K562 (cell line): ENCODE data around the gene FFAR4. TPM values are rescaled to one million over a fixed set of nuclear protein-coding genes. Genes with fewer than 3 reads are reported as not detected.

Source experiments
- ATAC-seq: fragments of 200-7000 bp; cut with Tn5 transposase; 3 replicates; pipeline ENCODE4 v1.9.1; 2020; ENCODE audit warnings: moderate library complexity
- BruUV-seq: library from RNA; stranded (reverse); fragments of 400-500 nt; replicated peaks from 2 replicates; lab custom pipeline; 2021; lab: Mats Ljungman, UMichigan
- CTCF ChIA-PET: fragments of 300-600 bp; formaldehyde crosslinking; extraction: SDS; loops from one replicate; lab custom pipeline; 2021; ENCODE audit warnings: low intra/inter-chr PET ratio; lab: Yijun Ruan, JAX
- POLR2A ChIA-PET: fragments of 300-600, 350-650 bp; sonication (Branson Sonifier 250); formaldehyde crosslinking; extraction: SDS; loops from one replicate; lab custom pipeline; 2021; ENCODE audit warnings: antibody characterized with exemption, inconsistent platforms; lab: Yijun Ruan, JAX
- DNase-seq, 4 experiments: peaks; one replicate each; pipeline versions ENCODE4 v3.0.0 to v3.0.0-alpha.2; 2011 to 2018; ENCODE audit warnings: low spot score in 3 of 4, mixed read lengths in 3 of 4; ENCODE audit errors: extremely low read depth in 1 of 4
- FAIRE-seq: peaks from 2 replicates; lab custom pipeline; 2011; peaks lifted over from hg19 to GRCh38; lab: Jason Lieb, UNC
- H2AFZ ChIP-seq: 2 replicates; pipeline ENCODE4 v1.6.0; 2011; ENCODE audit warnings: low read depth, low read length, control low read depth, inconsistent platforms
- H3K27ac ChIP-seq: fragments of 200-600 bp; 3 replicates; pipeline ENCODE4 v1.8.0; 2011; ENCODE audit warnings: low read depth, mild to moderate bottlenecking, control low read depth, inconsistent platforms, low read length, moderate library complexity, mixed read lengths; ENCODE audit errors: extremely low read depth
- H3K27me3 ChIP-seq, 2 experiments: fragments of 300-600 bp in 1 of 2; 2 replicates in 1 of 2; 3 replicates in 1 of 2; pipeline versions ENCODE4 v1.6.0 to v1.8.0; 2011; ENCODE audit warnings: inconsistent platforms in 2 of 2, low read length in 2 of 2, mild to moderate bottlenecking in 1 of 2, mixed read lengths in 1 of 2, moderate library complexity in 1 of 2; ENCODE audit not compliant: control insufficient read depth in 2 of 2, insufficient read depth in 2 of 2
- H3K36me3 ChIP-seq: fragments of 300-600 bp; 3 replicates; pipeline ENCODE4 v1.8.0; 2011; ENCODE audit warnings: mild to moderate bottlenecking, low read length, inconsistent platforms; ENCODE audit not compliant: control insufficient read depth, insufficient read depth
- H3K4me1 ChIP-seq, 2 experiments: fragments of 200-600 bp in 1 of 2; replicated peaks in 1 of 2; 2 replicates in 1 of 2; 3 replicates in 1 of 2; pipeline versions ENCODE4 v1.5.1 to v1.8.0; 2011; ENCODE audit warnings: inconsistent platforms in 2 of 2, low read length in 2 of 2, mild to moderate bottlenecking in 1 of 2, mixed read lengths in 1 of 2, moderate library complexity in 1 of 2; ENCODE audit not compliant: control insufficient read depth in 2 of 2, insufficient read depth in 2 of 2
- H3K4me2 ChIP-seq: 2 replicates; pipeline ENCODE4 v1.6.1; 2011; ENCODE audit warnings: low read length, control low read depth, inconsistent platforms, mixed read lengths; ENCODE audit not compliant: insufficient read depth
- H3K4me3 ChIP-seq: fragments of 200-600 bp; sonication (generic), shearing (Covaris generic); 2 replicates; pipeline ENCODE4 v1.5.1; 2016; ENCODE audit warnings: control low read depth, inconsistent platforms
- H3K79me2 ChIP-seq: fragments of 200-600 bp; 3 replicates; pipeline ENCODE4 v1.8.0; 2011; ENCODE audit warnings: low read length, inconsistent platforms; ENCODE audit not compliant: control insufficient read depth, insufficient read depth
- H3K9ac ChIP-seq, 2 experiments: 2 replicates each; pipeline versions ENCODE4 v1.6.0 to v1.6.1; 2011; ENCODE audit warnings: low read depth in 2 of 2, low read length in 2 of 2, control low read depth in 1 of 2, inconsistent platforms in 1 of 2, mild to moderate bottlenecking in 1 of 2, mixed read lengths in 1 of 2; ENCODE audit not compliant: insufficient read depth in 1 of 2
- H3K9me1 ChIP-seq: one replicate; pipeline ENCODE4 v1.6.0; 2011; ENCODE audit warnings: inconsistent platforms, mild to moderate bottlenecking, low read length, moderate library complexity; ENCODE audit not compliant: control insufficient read depth, insufficient read depth
- H3K9me3 ChIP-seq: replicated peaks from 2 replicates; pipeline ENCODE4 v1.5.1; 2011; ENCODE audit warnings: low read depth, low read length, inconsistent platforms; ENCODE audit not compliant: control insufficient read depth, insufficient read depth
- H4K20me1 ChIP-seq: replicated peaks from 2 replicates; pipeline ENCODE4 v1.6.1; 2011; ENCODE audit warnings: low read length, inconsistent platforms, mixed read lengths; ENCODE audit not compliant: control insufficient read depth, insufficient read depth
- BCOR ChIP-seq: fragments of 450-650 bp; IDR thresholded peaks from 2 replicates; pipeline ENCODE4 v1.6.1; 2016
- FOXJ3 ChIP-seq: sonication (generic); formaldehyde crosslinking; IDR thresholded peaks from 2 replicates; pipeline ENCODE4 v1.4.0; 2020; ENCODE audit warnings: mild to moderate bottlenecking, missing genetic modification reagents
- FUS ChIP-seq: fragments of 200-400 bp; formaldehyde crosslinking; optimal IDR thresholded peaks from 2 replicates; pipeline ENCODE3; 2017; ENCODE audit warnings: low read depth, low read length
- MBD2 ChIP-seq: sonication (generic); IDR thresholded peaks from 2 replicates; pipeline ENCODE4 v1.6.1; 2016; ENCODE audit warnings: low read depth, borderline replicate concordance
- POLR3A ChIP-seq: IDR thresholded peaks from 2 replicates; pipeline ENCODE4 v1.6.1; 2011; ENCODE audit warnings: borderline replicate concordance, mild to moderate bottlenecking, moderate library complexity; ENCODE audit not compliant: insufficient read length, insufficient read depth; ENCODE audit errors: extremely low read depth
- RFX1 ChIP-seq: fragments of 450-650 bp; IDR thresholded peaks from 2 replicates; pipeline ENCODE4 v1.6.1; 2016; ENCODE audit warnings: mild to moderate bottlenecking, moderate library complexity
- TARDBP ChIP-seq: fragments of 450-650 bp; IDR thresholded peaks from 2 replicates; pipeline ENCODE4 v1.6.1; 2016
- TRIM24 ChIP-seq, 2 experiments: fragments of 450-650 bp; IDR thresholded peaks; 2 replicates each; pipeline ENCODE4 v1.6.1; 2016
- ZC3H8 ChIP-seq: fragments of 450-650 bp; IDR thresholded peaks from 2 replicates; pipeline ENCODE4 v1.6.1; 2017
- ZNF134 ChIP-seq: fragments of 250-450 bp; sonication (Bioruptor Pico); conservative IDR thresholded peaks from 2 replicates; pipeline ENCODE4 v1.4.0; 2020
- ZNF174 ChIP-seq: fragments of 250-450 bp; sonication (Bioruptor Pico); IDR thresholded peaks from 2 replicates; pipeline ENCODE4 v1.4.0; 2020; ENCODE audit warnings: mild to moderate bottlenecking
- ZNF3 ChIP-seq: fragments of 250-450 bp; sonication (Bioruptor Pico); IDR thresholded peaks from 2 replicates; pipeline ENCODE4 v1.5.0; 2021; ENCODE audit warnings: mild to moderate bottlenecking, moderate library complexity
- ZNF316 ChIP-seq: fragments of 450-650 bp; IDR thresholded peaks from 2 replicates; pipeline ENCODE4 v1.6.1; 2016
- WGBS: fragments of 100-300 bp; shearing (Covaris generic); methylation state at CpG from one replicate; pipeline ENCODE4 v1.1.6; 2016; ENCODE audit warnings: low coverage, mixed read lengths; ENCODE audit not compliant: insufficient coverage; ENCODE audit errors: missing lambda C conversion rate; 5-methylcytosine and 5-hydroxymethylcytosine counted together
- in situ Hi-C: fragments of 300-500 bp; cut with MboI; formaldehyde crosslinking; loops from 4 replicates; pipeline ENCODE4 v1.15.0; 2018; ENCODE audit warnings: inconsistent platforms, mixed read lengths
- intact Hi-C: fragments of 100-400 bp; cut with micrococcal nuclease; formaldehyde crosslinking; loops from 2 replicates; pipeline ENCODE4 v1.14.2; 2022
- polyA plus RNA-seq, 8 experiments: library from polyadenylated mRNA; depleted of rRNA in 4 of 8; stranded (reverse) in 5 of 8; unstranded in 3 of 8; fragments of >200 nt; fragmentation: Nextera tagmentation in 2 of 8; fragmentation: Illumina TruSeq in 1 of 8; extraction: Ambion mirVana in 2 of 8; extraction: Trizol in 1 of 8; gene quantifications; 2 replicates each; pipeline versions ENCODE4 v1.2.1 to v1.2.3, GENCODE V29; 2011 to 2014; ENCODE audit warnings: inconsistent platforms in 1 of 8, missing spikeins in 1 of 8
- total RNA-seq, 7 experiments: library from RNA; depleted of rRNA in 6 of 7; stranded (reverse); fragments of >200 nt in 6 of 7; fragmentation: Illumina TruSeq in 2 of 7; extraction: Trizol in 2 of 7; gene quantifications; 2 replicates each; pipeline versions ENCODE4 v1.2.1 to v1.2.3, GENCODE V29; 2011 to 2021; ENCODE audit warnings: low replicate concordance in 1 of 7
- TF ChIP-seq, protein P1 (sequence below): fragments of 250-450 bp; sonication (Bioruptor Pico); IDR thresholded peaks from 2 replicates; pipeline ENCODE4 v1.5.0; 2021
- TF ChIP-seq, protein P2 (sequence below): fragments of 200-800 bp; sonication (Bioruptor generic); IDR thresholded peaks from 2 replicates; pipeline ENCODE4 v1.6.1; 2017; ENCODE audit warnings: missing genetic modification characterization, missing compliant biosample characterization

FFAR4 gene
- total and polyA plus RNA-seq, 9 of the 15 experiments (the other 6 are each of a cell fraction or from before 2014, with no cell fraction given), result not detected

DNA sequence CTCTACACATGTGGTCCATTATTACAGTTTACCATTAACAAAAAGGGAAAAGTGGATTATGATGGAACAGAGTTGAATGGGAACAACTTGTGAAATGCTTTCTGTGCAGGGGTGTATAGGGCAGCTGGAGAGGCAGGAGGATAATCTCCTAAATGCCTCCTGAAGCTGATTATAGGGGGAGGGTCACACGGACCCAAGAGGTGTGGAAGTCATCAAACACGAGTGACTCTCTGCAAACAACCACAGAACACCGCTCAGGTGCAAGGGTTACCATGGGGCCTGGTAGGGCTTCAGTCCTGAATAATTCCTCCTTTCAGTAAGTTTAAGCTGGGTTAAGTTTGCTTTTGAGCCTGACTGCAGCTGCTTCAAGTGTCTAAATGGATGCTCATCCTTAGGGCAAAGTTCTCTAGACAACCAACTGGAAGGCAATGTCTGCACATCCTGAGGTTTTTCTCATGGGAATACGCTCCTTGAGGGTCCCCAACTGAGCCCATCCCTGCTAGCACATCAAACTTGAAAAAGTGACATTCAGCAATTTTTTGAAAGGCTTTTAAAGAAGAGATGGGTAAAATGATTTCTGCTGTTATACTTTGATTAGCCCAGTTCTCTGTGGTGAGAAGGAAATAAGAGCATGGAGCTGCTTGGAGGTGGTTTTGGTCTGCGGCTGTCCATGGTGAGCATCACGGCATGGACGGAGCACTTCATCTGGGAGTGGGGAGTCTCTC lies 47.8 kb downstream of the FFAR4 start:
- H3K27ac ChIP-seq, result no peak overlapping the region
- intact Hi-C loops, result no loop called here
- FAIRE-seq (no peak), ATAC-seq (no peak), DNase-seq (no peak)
- H4K20me1 ChIP-seq, result no peaks in the 10 kb centered on the region
- no peaks in the 10 kb centered on the region for H3K9me3 ChIP-seq
- no peaks in the 10 kb centered on the region for H3K4me1 ChIP-seq
- CTCF ChIA-PET, result no interaction called here
- H2AFZ ChIP-seq, result no peak overlapping the region
- TF ChIP-seq RFX1, result no peak
- TF ChIP-seq ZNF316, result peak; percentile 36; the same call in 1 of the 2 replicates
- H3K27me3 ChIP-seq, result peaks cover 4 to 14% of the 10 kb centered on the region in 2 experiments; a peak in 3 of 5 replicates
- 7% methylated on average over 5 of the region's 7 CpGs for WGBS
- H3K79me2 ChIP-seq, result no peaks in the 10 kb centered on the region
- no peak overlapping the region for H3K9ac ChIP-seq
- no peaks in the 10 kb centered on the region for H3K9me1 ChIP-seq
- in situ Hi-C loops, result no loop called here
- no TSS peak for BruUV-seq
- H3K4me3 ChIP-seq, result no peak overlapping the region
- no peaks in the 10 kb centered on the region for H3K36me3 ChIP-seq
- no peak overlapping the region for H3K4me2 ChIP-seq
- POLR2A ChIA-PET, result no interaction called here

DNA sequence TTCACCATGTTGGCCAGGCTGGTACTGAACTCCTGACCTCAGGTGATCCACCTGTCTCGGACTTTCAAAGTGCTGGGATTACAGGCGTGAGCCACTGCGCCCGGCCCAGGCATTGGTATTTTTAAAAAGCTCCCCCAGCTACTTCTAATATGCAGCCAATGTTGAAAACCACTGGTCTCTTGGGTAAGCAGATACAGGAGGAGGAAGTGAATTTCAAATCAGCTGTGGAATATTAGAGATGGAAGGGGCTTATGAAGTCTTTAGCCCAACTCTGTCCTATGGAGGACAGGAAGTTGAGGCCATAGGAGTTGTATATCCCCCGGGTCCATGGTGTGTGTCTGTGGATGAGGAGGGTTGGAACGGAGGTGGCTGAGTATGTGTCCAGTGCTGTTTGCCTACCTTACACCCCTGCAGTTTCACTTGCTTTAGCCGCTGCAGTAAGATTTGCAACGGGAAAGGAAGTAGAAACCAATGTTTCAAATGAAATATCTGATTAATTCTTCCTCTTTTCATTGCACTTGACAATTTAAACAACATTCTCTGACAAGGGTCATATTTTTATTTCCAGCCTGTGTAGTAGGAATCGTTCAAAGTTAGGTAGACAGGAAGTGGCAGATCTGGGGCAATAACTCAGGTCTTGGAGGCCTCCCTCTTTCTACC lies 49.2 kb downstream of the FFAR4 start:
- Histone ChIP-seq H2AFZ (no peak overlapping the region), H3K27me3 (peaks cover 2 to 9% of the 10 kb centered on the region in 2 experiments; a peak in 3 of 5 replicates), H3K9ac (no peak overlapping the region), H3K4me1 (no peaks in the 10 kb centered on the region), H3K27ac (no peak overlapping the region), H3K4me3 (no peak overlapping the region), H3K9me3 (no peaks in the 10 kb centered on the region), H4K20me1 (no peaks in the 10 kb centered on the region), H3K79me2 (no peaks in the 10 kb centered on the region), H3K4me2 (no peak overlapping the region), H3K36me3 (no peaks in the 10 kb centered on the region), H3K9me1 (no peaks in the 10 kb centered on the region)
- WGBS, result 3% methylated on average over 9 of the region's 9 CpGs
- ATAC-seq (no peak), DNase-seq (no peak), FAIRE-seq (no peak)
- intact Hi-C loops (no loop called here), in situ Hi-C loops (no loop called here)
- BruUV-seq, result no TSS peak
- ChIA-PET POLR2A (interaction anchor here (0.6 kb wide), 1 partner anchor 597 kb away, joined by 3 read pairs; no protein-coding TSS in a partner anchor), CTCF (no interaction called here)
- TF ChIP-seq ZNF174 (CRISPR knock-in tag) (no peak), ZC3H8 (no peak), BCOR (no peak), FUS (no peak), TARDBP (no peak), FOXJ3 (CRISPR knock-in tag) (no peak), MBD2 (no peak), POLR3A (no peak), ZNF134 (CRISPR knock-in tag) (no peak), ZNF3 (CRISPR knock-in tag) (no peak), TRIM24 (IDR thresholded peaks at IDR 0.05) (no peak)
- TF ChIP-seq, protein P1, sequence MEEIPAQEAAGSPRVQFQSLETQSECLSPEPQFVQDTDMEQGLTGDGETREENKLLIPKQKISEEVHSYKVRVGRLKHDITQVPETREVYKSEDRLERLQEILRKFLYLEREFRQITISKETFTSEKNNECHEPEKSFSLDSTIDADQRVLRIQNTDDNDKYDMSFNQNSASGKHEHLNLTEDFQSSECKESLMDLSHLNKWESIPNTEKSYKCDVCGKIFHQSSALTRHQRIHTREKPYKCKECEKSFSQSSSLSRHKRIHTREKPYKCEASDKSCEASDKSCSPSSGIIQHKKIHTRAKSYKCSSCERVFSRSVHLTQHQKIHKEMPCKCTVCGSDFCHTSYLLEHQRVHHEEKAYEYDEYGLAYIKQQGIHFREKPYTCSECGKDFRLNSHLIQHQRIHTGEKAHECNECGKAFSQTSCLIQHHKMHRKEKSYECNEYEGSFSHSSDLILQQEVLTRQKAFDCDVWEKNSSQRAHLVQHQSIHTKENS (CRISPR knock-in tag), result no peak
- TF ChIP-seq, protein P2, sequence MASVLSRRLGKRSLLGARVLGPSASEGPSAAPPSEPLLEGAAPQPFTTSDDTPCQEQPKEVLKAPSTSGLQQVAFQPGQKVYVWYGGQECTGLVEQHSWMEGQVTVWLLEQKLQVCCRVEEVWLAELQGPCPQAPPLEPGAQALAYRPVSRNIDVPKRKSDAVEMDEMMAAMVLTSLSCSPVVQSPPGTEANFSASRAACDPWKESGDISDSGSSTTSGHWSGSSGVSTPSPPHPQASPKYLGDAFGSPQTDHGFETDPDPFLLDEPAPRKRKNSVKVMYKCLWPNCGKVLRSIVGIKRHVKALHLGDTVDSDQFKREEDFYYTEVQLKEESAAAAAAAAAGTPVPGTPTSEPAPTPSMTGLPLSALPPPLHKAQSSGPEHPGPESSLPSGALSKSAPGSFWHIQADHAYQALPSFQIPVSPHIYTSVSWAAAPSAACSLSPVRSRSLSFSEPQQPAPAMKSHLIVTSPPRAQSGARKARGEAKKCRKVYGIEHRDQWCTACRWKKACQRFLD (CRISPR knock-in tag), result no peak
